SK-N-SH (cell line): Measurements from ENCODE around the gene SEMA4D. TPM values are rescaled to one million over a fixed set of nuclear protein-coding genes. Genes with fewer than 3 reads are reported as not detected.

Experiments
- CTCF ChIA-PET: fragments of 300-600, 350-600 bp; formaldehyde crosslinking; extraction: SDS; loops from one replicate; lab custom pipeline; 2021; lab: Yijun Ruan, JAX
- POLR2A ChIA-PET: fragments of 350-600 bp; sonication (Branson Sonifier 250); formaldehyde crosslinking; extraction: SDS; loops from one replicate; lab custom pipeline; 2020; ENCODE audit warnings: antibody characterized with exemption, inconsistent platforms; lab: Yijun Ruan, JAX
- DNase-seq: peaks from one replicate; pipeline ENCODE4 v3.0.0; 2012
- H2AFZ ChIP-seq: fragments of 200-600 bp; sonication (generic); 2 replicates; pipeline ENCODE4 v1.8.1; 2016; ENCODE audit warnings: antibody characterized with exemption, mild to moderate bottlenecking, low read depth
- H3F3A ChIP-seq: fragments of 200-600 bp; sonication (generic); replicated peaks from 2 replicates; pipeline ENCODE3; 2016; ENCODE audit warnings: antibody characterized with exemption, mild to moderate bottlenecking; ENCODE audit not compliant: insufficient read depth
- H3K27ac ChIP-seq, 2 experiments: fragments of 200-500 bp in 1 of 2; fragments of 200-600 bp in 1 of 2; sonication (Bioruptor generic) in 1 of 2; sonication (generic), shearing (Covaris generic) in 1 of 2; 2 replicates each; pipeline versions ENCODE4 v1.5.1 to v1.6.1; 2014 to 2016; ENCODE audit warnings: low read depth in 2 of 2, inconsistent platforms in 1 of 2, low read length in 1 of 2, mild to moderate bottlenecking in 1 of 2, mixed read lengths in 1 of 2
- H3K27me3 ChIP-seq: fragments of 200-600 bp; sonication (generic), shearing (Covaris generic); 2 replicates; pipeline ENCODE4 v1.6.1; 2016; ENCODE audit warnings: mixed run types; ENCODE audit not compliant: insufficient read depth
- H3K36me3 ChIP-seq, 2 experiments: fragments of 200-500 bp in 1 of 2; fragments of 200-600 bp in 1 of 2; sonication (Bioruptor generic) in 1 of 2; sonication (generic) in 1 of 2; replicated peaks in 1 of 2; 2 replicates each; pipeline versions ENCODE3 to v1.5.1; 2014 to 2016; ENCODE audit warnings: low read length in 1 of 2, mild to moderate bottlenecking in 1 of 2; ENCODE audit not compliant: insufficient read depth in 2 of 2, control insufficient read depth in 1 of 2
- H3K4me1 ChIP-seq, 2 experiments: fragments of 200-500 bp in 1 of 2; fragments of 200-600 bp in 1 of 2; sonication (Bioruptor generic) in 1 of 2; sonication (generic), shearing (Covaris generic) in 1 of 2; 2 replicates each; pipeline versions ENCODE4 v1.5.1 to v1.6.1; 2014 to 2016; ENCODE audit warnings: low read depth in 1 of 2, low read length in 1 of 2, mixed run types in 1 of 2; ENCODE audit not compliant: insufficient read depth in 2 of 2, control insufficient read depth in 1 of 2
- H3K4me2 ChIP-seq: fragments of 200-600 bp; sonication (generic), shearing (Covaris generic); 2 replicates; pipeline ENCODE4 v1.6.1; 2017; ENCODE audit warnings: mixed run types
- H3K4me3 ChIP-seq, 2 experiments: fragments of 200-500 bp in 1 of 2; fragments of 200-600 bp in 1 of 2; sonication (Bioruptor generic) in 1 of 2; sonication (generic), shearing (Covaris generic) in 1 of 2; 2 replicates each; pipeline versions ENCODE4 v1.5.1 to v1.8.1; 2014 to 2016; ENCODE audit warnings: low read depth in 2 of 2, inconsistent platforms in 1 of 2, low read length in 1 of 2, mild to moderate bottlenecking in 1 of 2, mixed read lengths in 1 of 2, moderate library complexity in 1 of 2
- H3K79me2 ChIP-seq: fragments of 200-600 bp; sonication (generic); 2 replicates; pipeline ENCODE4 v1.8.1; 2017; ENCODE audit warnings: mild to moderate bottlenecking; ENCODE audit not compliant: insufficient read depth
- H3K9ac ChIP-seq: fragments of 200-600 bp; sonication (generic); 2 replicates; pipeline ENCODE4 v1.6.1; 2017; ENCODE audit warnings: mixed run types
- H3K9me2 ChIP-seq: fragments of 200-600 bp; sonication (generic); 2 replicates; pipeline ENCODE4 v1.6.1; 2017; ENCODE audit warnings: mixed run types
- H3K9me3 ChIP-seq: fragments of 200-600 bp; sonication (generic); 2 replicates; pipeline ENCODE4 v1.6.1; 2017; ENCODE audit warnings: mixed run types, mild to moderate bottlenecking, moderate library complexity
- H4K20me1 ChIP-seq: fragments of 200-600 bp; sonication (generic); 2 replicates; pipeline ENCODE4 v1.6.1; 2017; ENCODE audit warnings: mild to moderate bottlenecking, mixed run types; ENCODE audit not compliant: insufficient read depth
- CTCF ChIP-seq: fragments of 200-600 bp; sonication (generic); IDR thresholded peaks from 2 replicates; pipeline ENCODE4 v1.6.1; 2017; ENCODE audit warnings: antibody characterized with exemption, mild to moderate bottlenecking, moderate library complexity
- FOXJ3 ChIP-seq: sonication (generic); formaldehyde crosslinking; IDR thresholded peaks from 2 replicates; pipeline ENCODE4 v1.5.1; 2020; ENCODE audit warnings: mild to moderate bottlenecking, missing genetic modification reagents
- GABPA ChIP-seq: IDR thresholded peaks from 2 replicates; pipeline ENCODE4 v1.4.0; 2012; ENCODE audit warnings: low read depth, mild to moderate bottlenecking
- JUND ChIP-seq: IDR thresholded peaks from 2 replicates; pipeline ENCODE4 v1.4.0; 2012
- NRF1 ChIP-seq: IDR thresholded peaks from 2 replicates; pipeline ENCODE4 v1.6.1; 2012; ENCODE audit warnings: low read depth, mild to moderate bottlenecking, low read length
- POLR2AphosphoS5 ChIP-seq: IDR thresholded peaks from 2 replicates; pipeline ENCODE4 v1.6.1; 2012; ENCODE audit warnings: low read depth, low read length
- RAD21 ChIP-seq: IDR thresholded peaks from 2 replicates; pipeline ENCODE4 v1.6.1; 2012; ENCODE audit warnings: mild to moderate bottlenecking, low read length
- RCOR1 ChIP-seq: fragments of 150-350 bp; IDR thresholded peaks from 2 replicates; pipeline ENCODE4 v1.6.1; 2017; ENCODE audit warnings: antibody characterized with exemption, low read length
- REST ChIP-seq: IDR thresholded peaks from 2 replicates; pipeline ENCODE4 v1.6.1; 2012; ENCODE audit warnings: mild to moderate bottlenecking, low read depth, low read length, moderate library complexity
- RXRA ChIP-seq: IDR thresholded peaks from 2 replicates; pipeline ENCODE4 v1.4.0; 2012; ENCODE audit warnings: low read depth, mild to moderate bottlenecking, borderline replicate concordance
- SMC3 ChIP-seq: IDR thresholded peaks from 2 replicates; pipeline ENCODE4 v1.6.1; 2012; ENCODE audit warnings: low read depth, low read length, improper control_type of control experiment
- TCF12 ChIP-seq: IDR thresholded peaks from 2 replicates; pipeline ENCODE4 v1.4.0; 2012
- USF1 ChIP-seq: IDR thresholded peaks from 2 replicates; pipeline ENCODE4 v1.4.0; 2012; ENCODE audit warnings: low read depth, borderline replicate concordance
- polyA plus RNA-seq, 3 experiments: library from polyadenylated mRNA; depleted of rRNA; stranded (reverse); fragments of >200 nt; gene quantifications; 2 replicates each; pipeline ENCODE4 v1.2.3, GENCODE V29; 2012
- TF ChIP-seq, protein P1 (sequence below): IDR thresholded peaks from 2 replicates; pipeline ENCODE4 v1.4.0; 2012; ENCODE audit warnings: low read depth, borderline replicate concordance
- TF ChIP-seq, protein P2 (sequence below): IDR thresholded peaks from 2 replicates; pipeline ENCODE4; 2012

SEMA4D gene
- polyA plus RNA-seq, 1 of the 3 experiments (the other 2 are of a cell fraction) = 4.8 TPM

DNA sequence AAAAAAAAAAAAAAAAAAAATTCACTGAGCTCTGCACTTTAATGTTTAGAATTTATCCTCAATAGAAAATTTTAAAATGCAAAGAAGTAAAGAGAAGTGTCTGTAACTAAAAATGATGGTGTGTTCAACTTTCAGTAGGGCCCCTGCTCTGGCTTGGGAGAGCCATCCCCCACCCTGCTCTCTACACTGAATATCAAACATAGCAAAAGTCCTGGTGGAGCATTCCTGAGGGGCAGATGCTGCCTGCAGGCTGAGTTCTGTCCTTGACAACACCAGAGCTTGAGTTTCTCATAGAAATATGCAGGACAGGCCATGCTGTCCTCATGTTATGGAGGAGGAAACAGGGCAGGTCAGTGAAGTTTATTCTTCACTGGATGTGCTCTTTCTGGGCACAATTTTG, 7.1 kb upstream of the SEMA4D start:
- Histone ChIP-seq H3K27ac (no peak overlapping the region), H3K36me3 (no peaks in the 10 kb centered on the region), H3K9me3 (no peaks in the 10 kb centered on the region), H3K4me3 (no peak overlapping the region), H3K9ac (no peak overlapping the region), H4K20me1 (no peaks in the 10 kb centered on the region), H2AFZ (no peak overlapping the region), H3K4me2 (no peak overlapping the region), H3K4me1 (peaks cover 0 to 16% of the 10 kb centered on the region in 2 experiments; a peak in 1 of 4 replicates), H3K9me2 (no peaks in the 10 kb centered on the region), H3K79me2 (no peaks in the 10 kb centered on the region), H3K27me3 (no peaks in the 10 kb centered on the region; the same call in 1 of the 2 replicates), H3F3A (no peaks in the 10 kb centered on the region)
- TF ChIP-seq USF1 (no peak), RAD21 (no peak), TCF12 (no peak), GABPA (no peak), JUND (no peak), NRF1 (no peak), REST (no peak), RCOR1 (no peak), RXRA (no peak), CTCF (no peak), FOXJ3 (CRISPR knock-in tag) (no peak), SMC3 (no peak), POLR2AphosphoS5 (no peak)
- TF ChIP-seq, protein P1, sequence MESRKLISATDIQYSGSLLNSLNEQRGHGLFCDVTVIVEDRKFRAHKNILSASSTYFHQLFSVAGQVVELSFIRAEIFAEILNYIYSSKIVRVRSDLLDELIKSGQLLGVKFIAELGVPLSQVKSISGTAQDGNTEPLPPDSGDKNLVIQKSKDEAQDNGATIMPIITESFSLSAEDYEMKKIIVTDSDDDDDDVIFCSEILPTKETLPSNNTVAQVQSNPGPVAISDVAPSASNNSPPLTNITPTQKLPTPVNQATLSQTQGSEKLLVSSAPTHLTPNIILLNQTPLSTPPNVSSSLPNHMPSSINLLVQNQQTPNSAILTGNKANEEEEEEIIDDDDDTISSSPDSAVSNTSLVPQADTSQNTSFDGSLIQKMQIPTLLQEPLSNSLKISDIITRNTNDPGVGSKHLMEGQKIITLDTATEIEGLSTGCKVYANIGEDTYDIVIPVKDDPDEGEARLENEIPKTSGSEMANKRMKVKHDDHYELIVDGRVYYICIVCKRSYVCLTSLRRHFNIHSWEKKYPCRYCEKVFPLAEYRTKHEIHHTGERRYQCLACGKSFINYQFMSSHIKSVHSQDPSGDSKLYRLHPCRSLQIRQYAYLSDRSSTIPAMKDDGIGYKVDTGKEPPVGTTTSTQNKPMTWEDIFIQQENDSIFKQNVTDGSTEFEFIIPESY = no peak
- TF ChIP-seq, protein P2, sequence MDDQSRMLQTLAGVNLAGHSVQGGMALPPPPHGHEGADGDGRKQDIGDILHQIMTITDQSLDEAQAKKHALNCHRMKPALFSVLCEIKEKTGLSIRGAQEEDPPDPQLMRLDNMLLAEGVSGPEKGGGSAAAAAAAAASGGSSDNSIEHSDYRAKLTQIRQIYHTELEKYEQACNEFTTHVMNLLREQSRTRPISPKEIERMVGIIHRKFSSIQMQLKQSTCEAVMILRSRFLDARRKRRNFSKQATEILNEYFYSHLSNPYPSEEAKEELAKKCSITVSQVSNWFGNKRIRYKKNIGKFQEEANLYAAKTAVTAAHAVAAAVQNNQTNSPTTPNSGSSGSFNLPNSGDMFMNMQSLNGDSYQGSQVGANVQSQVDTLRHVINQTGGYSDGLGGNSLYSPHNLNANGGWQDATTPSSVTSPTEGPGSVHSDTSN = no peak
- DNase-seq = no peak
- POLR2A ChIA-PET = no interaction called here
- CTCF ChIA-PET = no interaction called here
